ENCODE measurements around the gene CD2.

CD2 gene

DNA sequence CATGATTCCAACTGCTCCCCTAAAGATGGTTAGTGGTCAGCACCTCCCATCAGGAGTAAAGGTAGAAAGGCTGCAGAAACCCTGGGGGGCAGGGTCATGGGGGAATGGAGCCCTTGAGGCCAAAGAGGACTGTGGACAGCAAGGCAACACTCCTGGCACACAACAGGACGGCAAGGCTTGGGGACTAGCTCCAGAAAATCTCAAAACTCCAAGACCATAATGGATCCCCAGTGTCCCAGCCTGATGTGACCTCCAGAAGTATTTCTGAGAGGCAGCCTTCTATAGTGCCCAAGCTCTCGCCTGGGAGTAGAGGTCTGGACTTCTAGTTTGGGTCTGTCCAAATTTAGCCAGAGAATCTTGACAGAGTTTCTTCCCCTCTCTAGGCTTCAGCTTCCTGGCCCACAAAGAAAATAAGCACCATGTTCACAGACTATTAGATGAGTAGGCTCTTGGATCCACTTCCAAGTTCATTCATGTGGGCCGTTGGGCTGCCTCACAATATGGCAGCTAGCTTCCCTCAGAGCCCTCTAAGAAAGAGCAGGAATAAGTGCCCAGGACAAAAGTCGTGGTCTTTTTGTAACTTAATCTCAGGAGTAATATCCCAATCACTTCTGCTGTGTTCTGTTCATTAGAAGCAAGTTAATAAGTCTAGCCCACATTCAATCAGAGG is 6.9 kb downstream of the CD2 start:
- Histone ChIP-seq H2BK5ac (ENCODE audit: low read depth, low read length, poor library complexity, severe bottlenecking) (no peak overlapping the region), H2AFZ (ENCODE audit: low read depth, low read length) (no peak overlapping the region), H3K36me3 (ENCODE audit: control insufficient read depth in 1 of 2, insufficient read depth in 2 of 2, low read depth in 1 of 2, low read length in 2 of 2) (no peaks in the 10 kb centered on the region), H3K9ac (ENCODE audit: low read length) (no peak overlapping the region), H3K4me3 (ENCODE audit: insufficient read depth in 1 of 2, low read depth in 1 of 2, low read length in 2 of 2) (no peak overlapping the region), H2BK12ac (ENCODE audit: low read length in 2 of 2) (no peak overlapping the region), H4K91ac (ENCODE audit: low read length) (no peak overlapping the region), H3K27ac (ENCODE audit: low read length, poor library complexity, severe bottlenecking) (no peak overlapping the region), H3K79me1 (replicated peaks; ENCODE audit: low read length, poor library complexity, severe bottlenecking) (no peaks in the 10 kb centered on the region), H3K18ac (ENCODE audit: low read depth in 1 of 2, low read length in 2 of 2) (no peak overlapping the region), H2BK120ac (ENCODE audit: low read depth, low read length) (no peak overlapping the region), H4K8ac (ENCODE audit: low read length) (no peak overlapping the region), H2AK5ac (ENCODE audit: low read length, severe bottlenecking) (no peak overlapping the region), H3K4me2 (ENCODE audit: low read length, poor library complexity, severe bottlenecking) (no peak overlapping the region), H2BK15ac (ENCODE audit: low read depth, poor library complexity, severe bottlenecking) (no peak overlapping the region), H3K4me1 (ENCODE audit: control insufficient read depth, insufficient read depth, low read depth, low read length) (no peaks in the 10 kb centered on the region), H3K14ac (ENCODE audit: low read length in 2 of 2) (no peak overlapping the region), H3K27me3 (ENCODE audit: control insufficient read depth in 1 of 2, insufficient read depth in 1 of 2, low read length in 2 of 2) (no peaks in the 10 kb centered on the region), H3K23ac (ENCODE audit: low read length in 2 of 2) (no peak overlapping the region), H3K9me3 (ENCODE audit: control insufficient read depth, low read length) (peaks cover 3% of the 10 kb centered on the region), H3K4ac (ENCODE audit: low read depth in 1 of 2, low read length in 2 of 2) (no peak overlapping the region)
- no peak for DNase-seq
- 71% methylated on average over 3 of the region's 4 CpGs for WGBS

DNA sequence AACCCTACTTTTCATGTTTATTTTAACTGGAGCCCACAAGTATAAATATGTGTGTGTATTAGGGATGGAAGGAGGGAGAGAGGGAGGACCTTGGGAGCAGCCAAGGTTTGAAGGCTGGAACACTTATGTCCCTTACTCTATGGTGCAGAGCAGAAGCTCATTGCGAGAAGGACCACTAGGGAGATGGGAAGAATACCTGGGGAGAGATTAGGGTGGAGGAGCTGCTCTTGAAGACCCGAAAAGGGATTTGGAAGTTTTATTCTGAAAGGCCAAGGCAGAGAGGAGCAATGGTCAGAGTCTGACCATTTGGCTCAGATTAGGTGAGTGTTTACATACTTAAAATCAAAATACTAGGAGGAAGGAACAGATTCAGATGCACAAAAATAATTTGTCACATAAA is 8.1 kb downstream of the CD2 start:
- Histone ChIP-seq H3K9ac (ENCODE audit: low read length) (no peak overlapping the region), H3K4me1 (ENCODE audit: control insufficient read depth, insufficient read depth, low read depth, low read length) (no peaks in the 10 kb centered on the region), H3K14ac (ENCODE audit: low read length in 2 of 2) (no peak overlapping the region), H2BK120ac (ENCODE audit: low read depth, low read length) (no peak overlapping the region), H3K36me3 (ENCODE audit: control insufficient read depth in 1 of 2, insufficient read depth in 2 of 2, low read depth in 1 of 2, low read length in 2 of 2) (no peaks in the 10 kb centered on the region), H3K4ac (ENCODE audit: low read depth in 1 of 2, low read length in 2 of 2) (no peak overlapping the region), H3K79me1 (replicated peaks; ENCODE audit: low read length, poor library complexity, severe bottlenecking) (no peaks in the 10 kb centered on the region), H4K91ac (ENCODE audit: low read length) (no peak overlapping the region), H2AFZ (ENCODE audit: low read depth, low read length) (no peak overlapping the region), H3K4me2 (ENCODE audit: low read length, poor library complexity, severe bottlenecking) (no peak overlapping the region), H3K23ac (ENCODE audit: low read length in 2 of 2) (no peak overlapping the region), H2BK12ac (ENCODE audit: low read length in 2 of 2) (no peak overlapping the region), H4K8ac (ENCODE audit: low read length) (no peak overlapping the region), H2BK5ac (ENCODE audit: low read depth, low read length, poor library complexity, severe bottlenecking) (no peak overlapping the region), H3K18ac (ENCODE audit: low read depth in 1 of 2, low read length in 2 of 2) (no peak overlapping the region), H3K27ac (ENCODE audit: low read length, poor library complexity, severe bottlenecking) (no peak overlapping the region), H2AK5ac (ENCODE audit: low read length, severe bottlenecking) (no peak overlapping the region), H3K4me3 (ENCODE audit: insufficient read depth in 1 of 2, low read depth in 1 of 2, low read length in 2 of 2) (no peak overlapping the region), H3K27me3 (ENCODE audit: control insufficient read depth in 1 of 2, insufficient read depth in 1 of 2, low read length in 2 of 2) (no peaks in the 10 kb centered on the region), H3K9me3 (ENCODE audit: control insufficient read depth, low read length) (peaks cover 3% of the 10 kb centered on the region), H2BK15ac (ENCODE audit: low read depth, poor library complexity, severe bottlenecking) (no peak overlapping the region)
- 94% methylated on average over 2 of the region's 2 CpGs for WGBS
- DNase-seq: no peak

DNA sequence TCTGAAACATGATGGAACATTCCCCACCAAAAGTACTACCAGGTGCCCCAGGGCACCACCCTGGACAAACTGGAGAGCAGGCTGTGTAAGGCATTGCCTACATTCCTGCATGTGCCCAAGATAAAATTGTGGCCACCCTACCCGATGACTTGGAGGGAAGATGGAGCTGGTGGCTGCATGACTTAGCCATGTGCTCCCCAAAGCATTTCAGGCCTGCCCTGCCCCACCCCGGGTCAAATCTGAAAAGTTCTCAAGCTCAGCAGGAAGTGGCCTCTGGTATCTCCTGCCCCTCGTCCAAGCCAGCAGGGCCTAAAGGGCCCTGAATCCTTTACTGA is 8.5 kb downstream of the CD2 start:
- 76% methylated on average over 3 of the region's 3 CpGs for WGBS
- H2BK120ac ChIP-seq (ENCODE audit: low read depth, low read length): no peak overlapping the region

DNA sequence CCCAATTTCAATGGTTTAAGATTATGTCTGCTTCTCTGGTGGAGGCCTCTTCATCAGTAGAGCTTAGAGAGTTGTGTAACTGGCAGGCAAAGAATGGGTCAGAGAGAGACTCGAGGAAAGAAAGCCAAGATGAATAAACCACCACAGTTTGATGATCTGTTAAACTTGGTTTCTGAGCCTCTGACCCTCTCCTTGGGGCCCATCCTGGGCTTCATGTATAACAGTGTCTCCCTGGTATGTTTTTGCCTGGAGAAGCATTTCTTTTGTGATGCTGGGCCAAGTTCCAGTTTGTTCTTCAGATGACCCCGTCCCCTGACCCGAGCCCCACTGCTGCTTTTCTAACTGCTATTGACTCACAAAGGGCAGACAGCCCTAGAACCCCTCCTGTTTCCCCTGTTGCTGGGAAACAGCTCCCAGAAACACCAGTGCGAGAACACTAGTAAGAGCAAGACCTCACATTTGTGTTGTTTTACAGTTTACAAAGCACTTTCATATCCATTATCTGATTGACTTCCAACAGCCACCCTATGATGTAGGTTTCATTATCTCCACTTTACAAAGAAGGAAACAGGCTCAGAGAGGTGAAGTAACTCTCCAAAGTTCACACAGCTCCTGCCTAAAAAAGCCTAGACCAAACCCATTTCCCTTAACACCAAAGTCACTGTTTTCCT is 9.0 kb downstream of the CD2 start:
- Histone ChIP-seq H3K9ac (ENCODE audit: low read length) (peak overlapping the region; percentile 41), H4K91ac (ENCODE audit: low read length) (no peak overlapping the region), H3K4ac (ENCODE audit: low read depth in 1 of 2, low read length in 2 of 2) (no peak overlapping the region), H3K18ac (ENCODE audit: low read depth in 1 of 2, low read length in 2 of 2) (no peak overlapping the region), H3K27me3 (ENCODE audit: control insufficient read depth in 1 of 2, insufficient read depth in 1 of 2, low read length in 2 of 2) (no peaks in the 10 kb centered on the region), H3K4me1 (ENCODE audit: control insufficient read depth, insufficient read depth, low read depth, low read length) (no peaks in the 10 kb centered on the region), H2AFZ (ENCODE audit: low read depth, low read length) (no peak overlapping the region), H2AK5ac (ENCODE audit: low read length, severe bottlenecking) (no peak overlapping the region), H2BK12ac (ENCODE audit: low read length in 2 of 2) (no peak overlapping the region), H3K4me3 (ENCODE audit: insufficient read depth in 1 of 2, low read depth in 1 of 2, low read length in 2 of 2) (no peak overlapping the region), H2BK120ac (ENCODE audit: low read depth, low read length) (no peak overlapping the region), H3K27ac (ENCODE audit: low read length, poor library complexity, severe bottlenecking) (no peak overlapping the region), H3K23ac (ENCODE audit: low read length in 2 of 2) (no peak overlapping the region), H2BK5ac (ENCODE audit: low read depth, low read length, poor library complexity, severe bottlenecking) (no peak overlapping the region), H3K14ac (ENCODE audit: low read length in 2 of 2) (no peak overlapping the region), H3K9me3 (ENCODE audit: control insufficient read depth, low read length) (peaks cover 3% of the 10 kb centered on the region), H3K79me1 (replicated peaks; ENCODE audit: low read length, poor library complexity, severe bottlenecking) (no peaks in the 10 kb centered on the region), H4K8ac (ENCODE audit: low read length) (no peak overlapping the region), H3K4me2 (ENCODE audit: low read length, poor library complexity, severe bottlenecking) (no peak overlapping the region), H3K36me3 (ENCODE audit: control insufficient read depth in 1 of 2, insufficient read depth in 2 of 2, low read depth in 1 of 2, low read length in 2 of 2) (no peaks in the 10 kb centered on the region), H2BK15ac (ENCODE audit: low read depth, poor library complexity, severe bottlenecking) (no peak overlapping the region)
- 83% methylated on average over 4 of the region's 4 CpGs for WGBS
- DNase-seq: peak; percentile 25

More for the DNA sequence above, 8.5 kb downstream of the CD2 start:
- H2AFZ ChIP-seq (ENCODE audit: low read depth, low read length): no peak overlapping the region
- H3K27ac ChIP-seq (ENCODE audit: low read length, poor library complexity, severe bottlenecking): no peak overlapping the region
- no peak overlapping the region for H2BK15ac ChIP-seq (ENCODE audit: low read depth, poor library complexity, severe bottlenecking)
- no peak overlapping the region for H3K23ac ChIP-seq (ENCODE audit: low read length in 2 of 2)
- no peak overlapping the region for H3K18ac ChIP-seq (ENCODE audit: low read depth in 1 of 2, low read length in 2 of 2)
- no peak overlapping the region for H4K8ac ChIP-seq (ENCODE audit: low read length)
- no peak for DNase-seq
- H2BK12ac ChIP-seq (ENCODE audit: low read length in 2 of 2): no peak overlapping the region
- H3K27me3 ChIP-seq (ENCODE audit: control insufficient read depth in 1 of 2, insufficient read depth in 1 of 2, low read length in 2 of 2): no peaks in the 10 kb centered on the region
- no peak overlapping the region for H3K4me2 ChIP-seq (ENCODE audit: low read length, poor library complexity, severe bottlenecking)
- no peak overlapping the region for H3K14ac ChIP-seq (ENCODE audit: low read length in 2 of 2)
- H3K4ac ChIP-seq (ENCODE audit: low read depth in 1 of 2, low read length in 2 of 2): no peak overlapping the region
- no peaks in the 10 kb centered on the region for H3K4me1 ChIP-seq (ENCODE audit: control insufficient read depth, insufficient read depth, low read depth, low read length)
- peaks cover 3% of the 10 kb centered on the region for H3K9me3 ChIP-seq (ENCODE audit: control insufficient read depth, low read length)
- no peak overlapping the region for H3K9ac ChIP-seq (ENCODE audit: low read length)
- H2BK5ac ChIP-seq (ENCODE audit: low read depth, low read length, poor library complexity, severe bottlenecking): no peak overlapping the region
- H3K79me1 ChIP-seq (replicated peaks; ENCODE audit: low read length, poor library complexity, severe bottlenecking): no peaks in the 10 kb centered on the region
- H3K4me3 ChIP-seq (ENCODE audit: insufficient read depth in 1 of 2, low read depth in 1 of 2, low read length in 2 of 2): no peak overlapping the region
- H4K91ac ChIP-seq (ENCODE audit: low read length): no peak overlapping the region
- no peak overlapping the region for H2AK5ac ChIP-seq (ENCODE audit: low read length, severe bottlenecking)
- no peaks in the 10 kb centered on the region for H3K36me3 ChIP-seq (ENCODE audit: control insufficient read depth in 1 of 2, insufficient read depth in 2 of 2, low read depth in 1 of 2, low read length in 2 of 2)

All from mesenchymal stem cell (in vitro differentiated cells and primary cell).